GM12892 (cell line): ENCODE measurements around the gene SYNE2.

Experiments
- POLR2A ChIP-seq: IDR thresholded peaks from 2 replicates; pipeline ENCODE4 v1.6.1; 2011; ENCODE audit warnings: low read depth, low read length, control low read depth
- POLR2AphosphoS5 ChIP-seq: IDR thresholded peaks from 2 replicates; pipeline ENCODE4 v1.6.1; 2011; ENCODE audit warnings: low read depth, low read length, control low read depth
- TAF1 ChIP-seq: IDR thresholded peaks from 2 replicates; pipeline ENCODE4 v1.6.1; 2011; ENCODE audit warnings: low read depth, mild to moderate bottlenecking, control low read depth, low read length, borderline replicate concordance

GRCh38 chr14:64081174-64081746 lies 228.5 kb downstream of the SYNE2 start:
- TF ChIP-seq POLR2AphosphoS5 (no peak), POLR2A (no peak), TAF1 (no peak)
